Left ventricle myocardium inferior (tissue), 1 donor: ENCODE results near the gene TECPR2. TPM values are rescaled to one million over a fixed set of nuclear protein-coding genes. Genes with fewer than 3 reads are reported as not detected.

Source experiments
- DNase-seq: peaks from one replicate; pipeline ENCODE4 v3.0.0-alpha.2; 2020
- H3K27ac ChIP-seq: fragments of 200-600 bp; replicated peaks from 2 replicates; pipeline ENCODE4 v1.8.0; 2021
- H3K27me3 ChIP-seq: fragments of 200-600 bp; 2 replicates; pipeline ENCODE4 v1.8.0; 2021; ENCODE audit warnings: low read depth
- H3K36me3 ChIP-seq: fragments of 200-600 bp; 2 replicates; pipeline ENCODE4 v1.8.0; 2021
- H3K4me1 ChIP-seq: fragments of 200-600 bp; 2 replicates; pipeline ENCODE4 v1.8.0; 2021
- H3K4me3 ChIP-seq: fragments of 200-600 bp; 2 replicates; pipeline ENCODE4 v1.8.0; 2021; ENCODE audit warnings: mild to moderate bottlenecking, moderate library complexity
- H3K9me3 ChIP-seq: fragments of 200-600 bp; replicated peaks from 2 replicates; pipeline ENCODE4 v1.8.0; 2021
- intact Hi-C: fragments of 100-400 bp; cut with micrococcal nuclease; formaldehyde crosslinking; loops from one replicate; pipeline ENCODE4 v1.11.0; 2022
- total RNA-seq: library from RNA; stranded (reverse); fragmentation: NEBNext Ultra II Directional; extraction: Animal tissue kit (Norgen Biotek cat#: 25700); gene quantifications from one replicate; pipeline ENCODE4 v1.2.1, GENCODE V29; 2021
- TF ChIP-seq, protein P1 (sequence below): fragments of 200-600 bp; IDR thresholded peaks from 2 replicates; pipeline ENCODE4 v1.8.0; 2021; ENCODE audit warnings: antibody characterized with exemption, mild to moderate bottlenecking, borderline replicate concordance
- donor health status: DM: no; HTN: yes; CAD: no; lungs with severe emphysema.

Gene TECPR2
- total RNA-seq, 1 donor from 2014 or later: 20.0 TPM

- no peaks in the 10 kb centered on the region for H3K27me3 ChIP-seq
- DNase-seq: no peak
- TF ChIP-seq, protein P1, sequence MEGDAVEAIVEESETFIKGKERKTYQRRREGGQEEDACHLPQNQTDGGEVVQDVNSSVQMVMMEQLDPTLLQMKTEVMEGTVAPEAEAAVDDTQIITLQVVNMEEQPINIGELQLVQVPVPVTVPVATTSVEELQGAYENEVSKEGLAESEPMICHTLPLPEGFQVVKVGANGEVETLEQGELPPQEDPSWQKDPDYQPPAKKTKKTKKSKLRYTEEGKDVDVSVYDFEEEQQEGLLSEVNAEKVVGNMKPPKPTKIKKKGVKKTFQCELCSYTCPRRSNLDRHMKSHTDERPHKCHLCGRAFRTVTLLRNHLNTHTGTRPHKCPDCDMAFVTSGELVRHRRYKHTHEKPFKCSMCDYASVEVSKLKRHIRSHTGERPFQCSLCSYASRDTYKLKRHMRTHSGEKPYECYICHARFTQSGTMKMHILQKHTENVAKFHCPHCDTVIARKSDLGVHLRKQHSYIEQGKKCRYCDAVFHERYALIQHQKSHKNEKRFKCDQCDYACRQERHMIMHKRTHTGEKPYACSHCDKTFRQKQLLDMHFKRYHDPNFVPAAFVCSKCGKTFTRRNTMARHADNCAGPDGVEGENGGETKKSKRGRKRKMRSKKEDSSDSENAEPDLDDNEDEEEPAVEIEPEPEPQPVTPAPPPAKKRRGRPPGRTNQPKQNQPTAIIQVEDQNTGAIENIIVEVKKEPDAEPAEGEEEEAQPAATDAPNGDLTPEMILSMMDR: peak; percentile 21
- no peak overlapping the region for H3K4me3 ChIP-seq
- H3K9me3 ChIP-seq: no peaks in the 10 kb centered on the region
- intact Hi-C loops: no loop called here
- peaks cover 14% of the 10 kb centered on the region for H3K36me3 ChIP-seq
- H3K27ac ChIP-seq: peak overlapping the region; percentile 94
- peaks cover 45% of the 10 kb centered on the region for H3K4me1 ChIP-seq
Observed at GRCh38 chr14:102497998-102498677, 135.4 kb downstream of the TECPR2 start.

GRCh38 chr14:102498678-102499265 lies 136.0 kb downstream of the TECPR2 start:
- no peaks in the 10 kb centered on the region for H3K9me3 ChIP-seq
- H3K27ac ChIP-seq: peak overlapping the region; percentile 94
- peaks cover 14% of the 10 kb centered on the region for H3K36me3 ChIP-seq
- peak overlapping the region; percentile 9 for H3K4me3 ChIP-seq
- intact Hi-C loops: no loop called here
- no peak for DNase-seq
- TF ChIP-seq, protein P1: no peak
- H3K27me3 ChIP-seq: no peaks in the 10 kb centered on the region
- H3K4me1 ChIP-seq: peaks cover 52% of the 10 kb centered on the region

DNA sequence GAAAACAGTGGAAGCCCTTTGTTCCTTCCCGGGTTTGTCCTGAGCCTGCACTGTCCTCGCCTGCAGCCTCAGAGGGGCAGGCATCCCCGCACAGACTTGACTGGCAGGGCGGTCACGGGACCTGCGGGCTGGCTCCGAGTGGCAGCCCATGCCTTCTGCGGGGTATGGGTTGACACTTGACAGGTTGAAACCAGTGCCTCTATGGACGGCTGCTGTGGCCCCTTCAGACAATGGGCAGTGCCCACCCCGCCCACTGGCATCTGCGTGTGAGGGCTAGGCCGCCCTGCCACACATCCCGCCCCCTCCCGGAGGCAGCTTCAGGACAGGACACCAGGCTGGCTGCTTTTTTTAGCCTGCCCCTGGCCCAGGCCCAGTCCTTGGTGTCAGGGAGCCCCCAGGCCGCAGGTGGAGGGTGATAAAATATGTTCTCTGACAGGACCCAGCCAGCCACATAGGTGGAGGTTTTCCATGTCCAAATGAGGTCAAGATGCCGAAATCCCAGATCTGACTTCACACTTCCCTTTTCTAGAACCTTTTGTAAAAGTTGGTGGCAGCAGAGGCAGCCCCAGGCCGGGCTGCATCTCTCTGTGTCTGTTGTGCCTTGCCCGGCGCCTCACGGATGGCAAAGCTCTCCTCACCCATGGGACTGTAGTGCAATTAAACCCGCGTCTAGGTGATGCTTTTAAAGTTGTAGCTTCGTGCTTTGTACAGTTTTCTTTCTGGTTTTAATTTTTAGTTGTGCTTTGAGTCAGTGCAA lies 136.8 kb downstream of the TECPR2 start:
- Histone ChIP-seq H3K36me3 (peaks cover 14% of the 10 kb centered on the region), H3K4me1 (peaks cover 60% of the 10 kb centered on the region), H3K27ac (peak overlapping the region; percentile 94), H3K9me3 (no peaks in the 10 kb centered on the region), H3K4me3 (peak overlapping the region; percentile 27), H3K27me3 (no peaks in the 10 kb centered on the region)
- peak; percentile 88 for DNase-seq
- TF ChIP-seq, protein P1: no peak
- intact Hi-C loops: no loop called here

GRCh38 chr14:102500158-102500662 lies 137.5 kb downstream of the TECPR2 start:
- intact Hi-C loops: no loop called here
- TF ChIP-seq, protein P1: no peak

DNA sequence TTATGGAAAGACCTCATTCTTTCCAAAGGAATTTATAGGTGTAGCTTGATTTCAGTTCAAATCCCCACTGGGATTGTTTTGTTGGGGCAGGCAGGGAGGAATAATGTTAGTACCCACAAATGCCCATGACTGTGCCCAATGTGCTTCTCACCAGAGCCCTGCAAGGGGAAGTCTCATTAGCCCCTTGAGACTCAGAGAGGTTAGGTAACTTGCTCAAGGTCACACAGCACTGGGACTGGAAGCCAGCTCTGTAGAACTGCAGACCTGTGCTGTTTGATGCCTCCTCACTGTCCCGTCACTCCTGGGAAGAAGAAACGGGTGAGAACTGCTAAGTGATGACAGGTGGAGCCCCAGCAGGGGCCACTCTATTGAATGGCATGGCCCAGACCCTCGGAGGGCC lies 138.0 kb downstream of the TECPR2 start:
- peak overlapping the region; percentile 94 for H3K27ac ChIP-seq
- peaks cover 14% of the 10 kb centered on the region for H3K36me3 ChIP-seq
- TF ChIP-seq, protein P1: no peak
- DNase-seq: no peak
- no peak overlapping the region for H3K4me3 ChIP-seq
- H3K9me3 ChIP-seq: no peaks in the 10 kb centered on the region
- intact Hi-C loops: no loop called here
- peaks cover 71% of the 10 kb centered on the region for H3K4me1 ChIP-seq
- no peaks in the 10 kb centered on the region for H3K27me3 ChIP-seq

More at GRCh38 chr14:102500158-102500662, 137.5 kb downstream of the TECPR2 start:
- Histone ChIP-seq H3K36me3 (peaks cover 14% of the 10 kb centered on the region), H3K27ac (peak overlapping the region; percentile 94), H3K27me3 (no peaks in the 10 kb centered on the region), H3K4me1 (peaks cover 66% of the 10 kb centered on the region), H3K9me3 (no peaks in the 10 kb centered on the region), H3K4me3 (peak overlapping the region; percentile 27)
- peak; percentile 77 for DNase-seq
